Eye (tissue), 1 donor: ENCODE results near the gene ILRUN.
"Not testable (repeated sequence)": the region's sequence is repeated elsewhere in the genome, so short reads cannot be mapped to it uniquely, and the experiment has no call there.

Experiments used
- DNase-seq: peaks from one replicate; pipeline ENCODE4 v3.0.0-alpha.2; 2015

ILRUN gene

GRCh38 chr6:34696189-34696738 lies 303 bp downstream of the ILRUN start:
- peak; percentile 83 for DNase-seq

- no peak for DNase-seq
These were observed 808 bp downstream of the ILRUN start for GRCh38 chr6:34695729-34696188.

GRCh38 chr6:34692280-34692679 lies 4.3 kb downstream of the ILRUN start:
- no peak for DNase-seq

GRCh38 chr6:34689742-34690141 lies 6.8 kb downstream of the ILRUN start:
- no peak for DNase-seq

- no peak for DNase-seq
These were observed 7.6 kb downstream of the ILRUN start for GRCh38 chr6:34688956-34689355.

GRCh38 chr6:34684919-34685318 lies 11.6 kb downstream of the ILRUN start:
- no peak for DNase-seq

- DNase-seq: no peak
These were observed 12.2 kb downstream of the ILRUN start for GRCh38 chr6:34684364-34684763.

GRCh38 chr6:34680802-34681515 lies 15.6 kb downstream of the ILRUN start:
- DNase-seq: no peak

- DNase-seq: not testable (repeated sequence)
These were observed 16.3 kb downstream of the ILRUN start for GRCh38 chr6:34680313-34680712.

GRCh38 chr6:34679552-34680253 lies 16.9 kb downstream of the ILRUN start:
- no peak for DNase-seq

GRCh38 chr6:34676140-34676539 lies 20.4 kb downstream of the ILRUN start:
- DNase-seq: no peak

- not testable (repeated sequence) for DNase-seq
These were observed 21.6 kb downstream of the ILRUN start for GRCh38 chr6:34674930-34675329.

GRCh38 chr6:34674268-34674639 lies 22.3 kb downstream of the ILRUN start:
- no peak for DNase-seq

- DNase-seq: no peak
These were observed 23.5 kb downstream of the ILRUN start for GRCh38 chr6:34673064-34673463.

GRCh38 chr6:34672657-34673043 lies 23.9 kb downstream of the ILRUN start:
- DNase-seq: no peak

GRCh38 chr6:34671801-34672656 lies 24.5 kb downstream of the ILRUN start:
- no peak for DNase-seq

- no peak for DNase-seq
These were observed 25.2 kb downstream of the ILRUN start for GRCh38 chr6:34671367-34671766.

- DNase-seq: not testable (repeated sequence)
These were observed 27.8 kb downstream of the ILRUN start for GRCh38 chr6:34668799-34669198.

- DNase-seq: no peak
These were observed 28.9 kb downstream of the ILRUN start for GRCh38 chr6:34667481-34668238.

GRCh38 chr6:34665019-34665418 lies 31.5 kb downstream of the ILRUN start:
- DNase-seq: no peak

GRCh38 chr6:34664256-34664971 lies 32.2 kb downstream of the ILRUN start:
- DNase-seq: no peak

- DNase-seq: no peak
These were observed 32.7 kb downstream of the ILRUN start for GRCh38 chr6:34663831-34664255.
